T47D (cell line): Measurements from ENCODE around the gene CFAP70.

ENCODE experiments used
- DNase-seq, 2 experiments: peaks; one replicate each; pipeline versions ENCODE4 v3.0.0 to v3.0.0-alpha.2; 2011 to 2012; ENCODE audit warnings: low read depth in 1 of 2, low spot score in 1 of 2
- JUND ChIP-seq: IDR thresholded peaks from 2 replicates; pipeline ENCODE4 v1.6.1; 2012; ENCODE audit warnings: low read depth
- in situ Hi-C: cut with HindIII; loops from 2 replicates; pipeline ENCODE4 v1.10.0; 2016; ENCODE audit warnings: low sequenced_read_pairs, low pct_unique_long_range_greater_than_20kb

CFAP70 gene

DNA sequence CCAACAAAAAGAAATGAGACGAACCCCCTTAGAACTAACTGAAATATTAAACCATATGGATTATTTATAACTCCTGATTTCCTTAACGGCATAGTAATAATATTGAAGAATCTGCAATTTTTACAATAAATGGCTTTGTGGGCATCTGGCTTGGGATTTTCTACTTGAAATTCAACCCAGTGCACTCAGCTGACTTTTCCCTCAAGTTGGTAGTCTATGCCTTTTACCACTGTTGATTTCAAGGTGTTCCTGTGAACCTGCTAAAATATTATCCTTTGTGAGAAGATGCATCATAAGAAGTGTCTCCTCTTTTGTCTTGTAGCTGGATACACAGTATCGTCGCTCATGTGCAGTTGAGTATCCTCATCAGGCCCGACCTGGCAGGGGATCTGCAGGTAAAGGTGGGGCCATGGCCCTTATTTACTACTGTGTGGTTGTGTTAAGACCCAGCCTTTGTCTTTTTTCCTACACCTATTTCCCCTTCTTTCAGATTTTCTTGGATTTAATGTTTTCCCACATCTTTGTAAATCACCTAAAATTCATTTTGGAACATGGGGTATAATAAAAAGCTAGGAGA lies 119.6 kb downstream of the CFAP70 start:
- in situ Hi-C loops: no loop called here
- TF ChIP-seq JUND: no peak
- DNase-seq: no peak

DNA sequence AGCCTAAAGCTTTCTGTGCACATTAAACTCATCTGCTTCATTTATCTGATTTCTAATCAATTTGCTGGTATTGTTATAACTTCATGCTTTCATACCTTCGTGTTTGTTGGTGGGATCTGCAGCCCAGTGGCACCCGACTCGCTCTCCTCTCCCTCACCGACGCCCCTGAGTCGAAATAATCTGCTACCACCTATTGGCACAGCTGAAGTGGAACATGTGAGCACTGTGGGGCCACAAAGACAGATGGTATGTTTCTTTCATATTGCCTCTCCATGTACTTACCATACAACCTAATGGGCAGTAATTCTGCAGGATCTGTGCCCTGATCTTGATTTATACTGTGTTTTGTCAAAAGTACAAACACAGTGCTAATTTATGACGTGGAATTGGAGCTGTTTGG lies 124.0 kb downstream of the CFAP70 start:
- in situ Hi-C loops: no loop called here
- no peak for TF ChIP-seq JUND

DNA sequence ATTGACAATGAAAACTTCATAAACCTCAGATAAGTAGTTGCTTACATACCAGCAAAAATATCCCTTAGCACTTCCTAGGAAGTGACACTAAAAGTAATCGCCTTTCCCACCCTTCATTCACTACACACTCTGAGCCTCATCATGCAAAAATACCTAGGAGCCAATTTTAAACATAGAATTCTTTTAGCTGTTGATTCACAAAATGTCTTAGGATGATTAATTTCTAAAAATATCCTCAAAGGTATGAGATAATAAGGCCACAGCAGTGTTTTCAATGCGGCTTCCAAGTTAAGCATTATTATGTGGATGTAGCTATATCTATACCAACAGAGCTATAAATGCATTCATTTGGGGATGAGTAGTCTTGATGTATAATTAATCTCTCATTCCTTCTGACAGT lies 124.8 kb downstream of the CFAP70 start:
- TF ChIP-seq JUND: no peak
- in situ Hi-C loops: no loop called here
- no peak for DNase-seq

More for the DNA sequence above, 124.0 kb downstream of the CFAP70 start:
- no peak for DNase-seq

DNA sequence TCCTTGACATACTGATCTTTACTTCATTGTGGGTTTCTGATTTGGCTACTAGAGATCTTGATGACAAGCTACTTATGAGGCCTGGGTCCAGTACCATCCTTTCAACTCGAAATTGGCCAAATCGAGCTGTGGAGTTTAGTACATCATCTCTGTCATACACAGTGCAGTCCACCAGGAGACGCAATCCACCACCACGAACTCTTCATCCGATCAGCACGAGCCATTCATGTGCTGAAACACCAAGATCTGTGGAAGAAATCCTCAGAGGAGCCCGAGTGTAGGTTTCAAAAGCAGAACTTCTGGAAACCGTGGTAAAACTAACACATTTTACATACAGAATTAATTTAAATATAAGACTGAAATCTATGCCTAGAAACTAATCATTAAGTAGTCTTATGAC lies 125.8 kb downstream of the CFAP70 start:
- TF ChIP-seq JUND: no peak
- DNase-seq: peak in 1 of 2 experiments; percentile 42
- in situ Hi-C loops: no loop called here

DNA sequence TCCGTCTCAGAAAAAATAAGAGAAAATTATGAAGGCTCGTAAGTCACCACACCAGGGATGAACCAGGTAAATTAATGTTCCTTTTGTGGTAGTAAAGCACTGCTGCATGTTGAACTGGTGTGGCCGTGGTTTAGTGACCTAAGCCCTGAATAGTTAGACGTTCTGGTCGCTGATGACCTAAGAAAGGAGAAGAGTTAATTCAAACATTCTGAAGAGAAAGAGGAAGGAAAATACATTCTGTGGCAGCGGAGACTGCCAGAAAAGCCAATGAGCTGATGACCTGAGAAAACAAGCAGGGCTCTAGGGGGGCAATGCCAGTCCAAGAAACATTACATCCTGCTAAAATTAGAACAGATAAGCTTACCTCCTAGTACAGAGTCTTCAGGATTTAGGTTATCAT lies 129.1 kb downstream of the CFAP70 start:
- no peak for DNase-seq
- in situ Hi-C loops: no loop called here
- TF ChIP-seq JUND: no peak

DNA sequence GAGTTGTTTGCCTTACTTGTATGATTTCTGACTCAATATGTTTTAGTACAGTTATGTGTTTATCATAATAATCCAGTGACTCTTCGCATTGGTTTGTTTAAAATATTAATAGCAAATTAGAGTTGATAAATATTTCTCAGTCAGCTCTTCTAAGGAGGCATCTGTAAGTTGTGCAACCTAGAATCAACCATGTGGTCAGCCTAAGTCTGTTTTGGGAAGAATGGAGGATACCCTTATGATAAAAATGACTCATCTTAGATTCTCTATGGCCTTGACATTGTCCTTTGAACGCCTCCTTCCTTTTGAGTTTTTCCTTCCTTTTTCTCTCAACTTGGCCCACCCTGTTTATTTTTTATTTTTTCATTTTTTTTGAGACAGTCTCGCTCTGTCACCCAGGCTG lies 130.4 kb downstream of the CFAP70 start:
- in situ Hi-C loops: no loop called here
- no peak for DNase-seq
- no peak for TF ChIP-seq JUND

DNA sequence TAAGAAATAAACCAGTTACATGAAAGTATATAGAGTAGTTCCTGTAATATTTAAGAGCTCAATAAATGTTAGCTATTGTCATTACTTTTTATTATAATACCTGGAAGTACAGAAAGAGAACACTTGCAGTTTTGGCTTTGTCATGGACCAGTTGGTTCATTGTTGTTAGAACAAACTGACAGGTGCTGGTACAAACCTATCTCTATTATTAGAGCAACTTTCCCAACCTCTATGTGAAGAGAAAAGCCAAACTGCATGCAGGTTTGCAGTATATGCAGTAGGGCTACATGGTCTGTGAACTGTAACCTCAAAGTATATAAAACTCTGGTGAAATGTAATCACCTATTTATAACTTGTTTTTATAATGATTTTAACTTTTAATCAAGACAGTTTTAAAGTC lies 132.0 kb downstream of the CFAP70 start:
- DNase-seq: no peak
- TF ChIP-seq JUND: no peak
- in situ Hi-C loops: no loop called here

DNA sequence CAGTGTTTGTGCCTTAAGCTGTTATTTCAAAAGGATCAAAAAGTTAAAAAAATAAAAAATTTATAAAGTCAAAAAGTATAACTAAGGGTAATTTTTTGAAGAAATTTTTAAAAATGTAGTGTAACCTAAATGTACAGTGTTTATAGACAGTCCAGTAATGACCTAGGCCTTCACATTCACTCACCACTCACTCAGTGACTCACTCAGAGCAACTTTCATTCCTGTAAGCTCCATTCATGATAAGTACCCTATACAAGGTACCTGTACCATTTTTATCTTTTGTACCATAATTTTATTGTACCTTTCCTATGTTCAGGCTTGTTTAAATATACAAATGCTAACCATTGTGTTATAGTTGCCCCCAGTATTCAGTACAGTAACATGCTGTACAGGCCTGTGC lies 133.1 kb downstream of the CFAP70 start:
- DNase-seq: no peak
- in situ Hi-C loops: no loop called here
- TF ChIP-seq JUND: no peak

DNA sequence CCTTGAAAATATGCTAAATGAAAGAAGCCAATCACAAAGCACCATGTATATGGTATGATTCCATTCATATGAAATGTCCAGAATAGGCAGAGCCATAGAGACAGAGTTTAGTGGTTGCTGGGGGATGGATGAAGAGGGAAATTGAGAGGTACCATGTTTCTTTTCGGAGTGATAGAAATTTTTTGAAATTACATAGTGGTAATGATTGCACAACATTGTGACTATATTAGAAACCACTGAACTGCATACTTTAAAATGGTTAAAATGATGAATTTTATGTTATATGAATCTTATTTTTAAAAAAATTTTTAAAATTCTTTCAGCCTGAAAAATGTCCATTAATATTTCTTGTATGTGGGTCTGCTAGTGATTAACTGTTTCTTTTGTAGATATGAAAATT lies 137.7 kb downstream of the CFAP70 start:
- no peak for DNase-seq
- no peak for TF ChIP-seq JUND
- in situ Hi-C loops: no loop called here

DNA sequence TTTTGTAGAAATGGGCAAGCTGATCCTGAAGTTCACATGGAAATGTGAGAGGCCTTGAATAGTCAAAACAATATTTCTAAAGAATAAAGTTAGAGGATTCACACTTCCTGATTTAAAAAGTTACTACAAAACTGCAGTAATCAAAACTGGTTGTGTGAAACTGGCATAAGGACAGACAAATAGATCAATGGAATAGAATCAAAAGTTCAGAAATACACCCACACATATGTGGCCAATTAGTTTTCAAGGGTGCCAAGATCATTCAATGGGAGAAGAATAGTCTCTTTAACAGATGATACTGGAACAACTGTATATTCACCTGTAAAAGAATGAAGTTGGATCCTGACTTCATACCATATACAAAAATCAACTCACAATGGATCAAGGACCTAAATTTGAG lies 139.3 kb downstream of the CFAP70 start:
- DNase-seq: no peak
- in situ Hi-C loops: no loop called here
- TF ChIP-seq JUND: no peak

DNA sequence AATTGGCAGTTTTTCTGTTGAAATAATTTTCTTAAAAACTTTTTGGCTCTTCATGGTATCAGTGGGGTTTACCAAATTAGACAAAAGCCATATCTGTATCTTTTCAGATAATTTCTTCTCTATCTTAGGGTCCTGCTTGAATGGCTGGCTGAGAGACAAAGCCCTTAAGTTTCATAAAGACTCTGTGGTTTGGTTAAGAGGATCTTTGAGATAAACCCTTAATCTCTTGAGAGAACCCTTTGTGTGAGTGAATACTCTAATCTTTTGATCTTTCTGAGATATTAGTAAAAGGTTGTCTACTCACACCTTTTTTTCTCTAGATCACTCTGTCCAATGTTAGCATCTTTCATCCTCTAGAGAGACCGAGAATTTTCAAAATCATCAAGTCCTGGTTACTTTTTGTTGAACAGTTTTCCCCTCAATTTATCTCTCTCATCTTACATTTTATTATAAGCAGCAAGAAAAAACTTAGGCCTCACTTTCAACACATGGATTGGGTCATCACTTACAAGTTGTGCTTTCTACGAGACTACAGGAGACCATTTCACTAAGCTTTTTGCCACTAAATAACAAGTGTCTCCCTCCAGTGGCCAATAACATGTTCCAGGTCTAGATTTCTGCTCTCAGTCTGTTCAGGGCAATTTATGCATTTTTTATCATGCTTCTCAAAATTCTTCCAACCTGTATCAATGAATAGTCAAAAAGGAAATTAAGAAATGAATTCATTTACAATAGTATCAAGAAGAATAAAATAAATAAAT lies 140.1 kb downstream of the CFAP70 start:
- in situ Hi-C loops: no loop called here
- peak; percentile 19 to 59 for DNase-seq
- no peak for TF ChIP-seq JUND

DNA sequence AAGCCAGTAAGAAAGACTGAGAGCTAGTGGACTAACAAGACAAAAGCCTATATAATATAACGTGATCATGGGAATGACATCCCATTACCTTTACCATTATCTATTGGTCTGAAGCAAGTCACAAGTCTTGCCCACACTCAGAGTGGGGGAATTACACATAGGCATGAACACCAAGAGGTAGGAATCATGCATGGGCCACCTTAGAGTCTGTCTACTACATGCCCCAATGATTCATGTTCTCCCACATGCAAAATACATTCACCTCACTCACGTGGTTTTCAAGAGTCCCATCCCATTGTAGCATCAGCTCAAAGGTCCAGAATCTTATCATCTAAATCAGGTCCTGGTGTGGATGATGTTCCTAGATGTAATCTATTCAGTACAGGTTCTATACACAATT lies 141.0 kb downstream of the CFAP70 start:
- DNase-seq: no peak
- in situ Hi-C loops: no loop called here
- TF ChIP-seq JUND: no peak

DNA sequence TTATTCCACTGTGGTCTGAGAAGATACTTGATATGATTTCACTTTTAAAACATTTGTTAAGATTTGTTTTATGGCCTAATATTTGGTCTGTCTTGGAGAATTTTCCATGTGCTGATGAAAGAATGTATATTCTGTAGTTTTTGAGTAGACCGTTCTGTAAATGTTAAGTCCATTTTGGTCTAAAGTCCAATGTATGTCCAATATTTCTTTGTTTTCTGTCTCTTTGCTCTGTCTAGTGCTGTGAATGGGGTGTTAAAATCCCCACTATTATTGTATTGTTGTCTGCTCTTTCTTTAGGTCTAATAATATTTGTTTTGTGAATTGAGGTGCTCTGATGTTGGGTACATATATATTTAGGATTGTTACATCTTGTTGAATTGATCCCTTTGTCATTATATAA lies 142.9 kb downstream of the CFAP70 start:
- no peak for TF ChIP-seq JUND
- DNase-seq: no peak
- in situ Hi-C loops: no loop called here
